OCI-LY7 (cell line): ENCODE data around the gene IPO4. TPM values are rescaled to one million over a fixed set of nuclear protein-coding genes. Genes with fewer than 3 reads are reported as not detected.

Source experiments
- BruUV-seq: library from RNA; stranded (reverse); fragments of 400-500 nt; replicated peaks from 2 replicates; lab custom pipeline; 2021; lab: Mats Ljungman, UMichigan
- CTCF ChIA-PET: fragments of 300-600 bp; sonication (Branson Sonifier 250); formaldehyde crosslinking; loops from one replicate; lab custom pipeline; 2022; ENCODE audit warnings: antibody characterized with exemption; ENCODE audit not compliant: unreplicated experiment; lab: Charles Lee
- POLR2A ChIA-PET: fragments of 300-600 bp; sonication (Branson Sonifier 250); formaldehyde crosslinking; loops from one replicate; lab custom pipeline; 2022; ENCODE audit warnings: antibody characterized with exemption; lab: Charles Lee
- DNase-seq: peaks from one replicate; pipeline ENCODE4 v3.0.0-alpha.2; 2015; ENCODE audit warnings: low spot score
- H2AFZ ChIP-seq: fragments of 200-600 bp; sonication (generic), shearing (Covaris generic); 2 replicates; pipeline ENCODE4 v1.6.1; 2014; ENCODE audit warnings: mild to moderate bottlenecking, antibody characterized with exemption, low read length, moderate library complexity
- H3K27ac ChIP-seq: fragments of 200-600 bp; sonication (generic); 2 replicates; pipeline ENCODE4 v1.5.1; 2014; ENCODE audit warnings: mixed run types, low read depth, mild to moderate bottlenecking, moderate library complexity, low read length, inconsistent platforms; ENCODE audit not compliant: poor library complexity, severe bottlenecking
- H3K36me3 ChIP-seq: fragments of 200-600 bp; sonication (generic); 2 replicates; pipeline ENCODE4 v1.6.1; 2014; ENCODE audit warnings: mild to moderate bottlenecking, antibody characterized with exemption, low read length, moderate library complexity, mixed read lengths; ENCODE audit not compliant: insufficient read depth
- H3K4me1 ChIP-seq: fragments of 200-600 bp; sonication (generic); 2 replicates; pipeline ENCODE4 v1.5.1; 2014; ENCODE audit warnings: mild to moderate bottlenecking, low read length; ENCODE audit not compliant: insufficient read depth, poor library complexity, severe bottlenecking
- H3K4me2 ChIP-seq: fragments of 200-600 bp; sonication (generic); 2 replicates; pipeline ENCODE4 v1.6.1; 2014; ENCODE audit warnings: mild to moderate bottlenecking, low read length
- H3K4me3 ChIP-seq: fragments of 200-600 bp; sonication (generic); 2 replicates; pipeline ENCODE4 v1.5.1; 2014; ENCODE audit warnings: mild to moderate bottlenecking, low read depth, low read length; ENCODE audit not compliant: poor library complexity, severe bottlenecking
- H3K79me2 ChIP-seq: fragments of 200-600 bp; sonication (generic); 2 replicates; pipeline ENCODE4 v1.6.1; 2016; ENCODE audit warnings: low read depth, mild to moderate bottlenecking, low read length, moderate library complexity, mixed read lengths; ENCODE audit not compliant: insufficient read depth
- H3K9me2 ChIP-seq: fragments of 200-600 bp; sonication (generic); 2 replicates; pipeline ENCODE4 v1.6.1; 2016; ENCODE audit warnings: mild to moderate bottlenecking, low read length, mixed read lengths; ENCODE audit not compliant: insufficient read depth
- H3K9me3 ChIP-seq: fragments of 200-600 bp; sonication (generic); 2 replicates; pipeline ENCODE4 v1.6.1; 2014; ENCODE audit warnings: mild to moderate bottlenecking, mixed run types, low read length, mixed read lengths
- H4K20me1 ChIP-seq: fragments of 200-600 bp; sonication (generic); 2 replicates; pipeline ENCODE4 v1.6.1; 2014; ENCODE audit warnings: mild to moderate bottlenecking, antibody characterized with exemption, low read length, moderate library complexity, mixed read lengths; ENCODE audit not compliant: insufficient read depth
- EZH2phosphoT487 ChIP-seq: fragments of 200-600 bp; sonication (generic); IDR thresholded peaks from 2 replicates; pipeline ENCODE4 v1.6.1; 2018; ENCODE audit warnings: low read depth, borderline replicate concordance, mild to moderate bottlenecking, mixed run types, antibody characterized with exemption, low read length, moderate library complexity, mixed read lengths
- intact Hi-C: fragments of 100-400 bp; cut with micrococcal nuclease; formaldehyde crosslinking; loops from one replicate; pipeline ENCODE4 v1.10.0; 2022; ENCODE audit not compliant: unreplicated experiment
- total RNA-seq, 2 experiments: library from RNA; depleted of rRNA in 1 of 2; stranded (reverse); fragments of >200 nt in 1 of 2; shearing (Covaris generic) in 1 of 2; gene quantifications; 2 replicates each; pipeline ENCODE4 v1.2.3, GENCODE V29; 2014 to 2022
- TF ChIP-seq, protein P1 (sequence below): fragments of 200-600 bp; sonication (generic); conservative IDR thresholded peaks from 2 replicates; pipeline ENCODE4 v1.5.1; 2014; ENCODE audit warnings: mild to moderate bottlenecking, antibody characterized with exemption, low read length, moderate library complexity, mixed read lengths

The IPO4 gene
- total RNA-seq, 2 experiments from 2014 or later, result 53.1 to 59.2 TPM

DNA sequence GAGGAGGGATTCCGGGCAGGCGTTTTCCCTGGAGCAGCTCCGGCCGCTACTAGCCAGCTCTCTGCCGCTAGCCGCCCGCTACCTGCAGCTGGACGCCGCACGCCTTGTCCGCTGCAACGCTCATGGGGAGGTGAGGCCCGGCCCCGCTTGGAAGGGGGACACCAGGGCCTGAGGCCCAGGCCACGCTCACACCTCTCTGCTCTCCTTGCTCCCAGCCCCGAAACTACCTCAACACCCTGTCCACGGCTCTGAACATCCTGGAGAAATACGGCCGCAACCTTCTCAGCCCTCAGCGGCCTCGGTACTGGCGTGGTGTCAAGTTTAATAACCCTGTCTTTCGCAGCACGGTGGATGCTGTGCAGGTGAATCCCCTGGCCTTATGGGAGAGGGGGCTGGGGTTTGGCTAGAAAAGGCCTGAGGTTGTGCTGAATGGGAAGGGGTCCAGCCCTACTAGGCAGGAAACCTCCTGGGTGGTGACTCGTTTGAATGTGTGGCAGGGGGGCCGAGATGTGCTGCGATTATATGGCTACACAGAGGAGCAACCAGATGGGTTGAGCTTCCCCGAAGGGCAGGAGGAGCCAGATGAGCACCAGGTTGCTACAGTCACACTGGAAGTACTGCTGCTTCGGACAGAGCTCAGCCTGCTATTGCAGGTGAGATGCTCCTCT lies 40.7 kb downstream of the IPO4 start:
- H3K4me1 ChIP-seq, result peaks cover 17% of the 10 kb centered on the region
- H3K79me2 ChIP-seq, result peaks cover 19% of the 10 kb centered on the region; the same call in 1 of the 2 replicates
- DNase-seq, result no peak
- peaks cover 60% of the 10 kb centered on the region for H3K36me3 ChIP-seq
- TF ChIP-seq, protein P1, sequence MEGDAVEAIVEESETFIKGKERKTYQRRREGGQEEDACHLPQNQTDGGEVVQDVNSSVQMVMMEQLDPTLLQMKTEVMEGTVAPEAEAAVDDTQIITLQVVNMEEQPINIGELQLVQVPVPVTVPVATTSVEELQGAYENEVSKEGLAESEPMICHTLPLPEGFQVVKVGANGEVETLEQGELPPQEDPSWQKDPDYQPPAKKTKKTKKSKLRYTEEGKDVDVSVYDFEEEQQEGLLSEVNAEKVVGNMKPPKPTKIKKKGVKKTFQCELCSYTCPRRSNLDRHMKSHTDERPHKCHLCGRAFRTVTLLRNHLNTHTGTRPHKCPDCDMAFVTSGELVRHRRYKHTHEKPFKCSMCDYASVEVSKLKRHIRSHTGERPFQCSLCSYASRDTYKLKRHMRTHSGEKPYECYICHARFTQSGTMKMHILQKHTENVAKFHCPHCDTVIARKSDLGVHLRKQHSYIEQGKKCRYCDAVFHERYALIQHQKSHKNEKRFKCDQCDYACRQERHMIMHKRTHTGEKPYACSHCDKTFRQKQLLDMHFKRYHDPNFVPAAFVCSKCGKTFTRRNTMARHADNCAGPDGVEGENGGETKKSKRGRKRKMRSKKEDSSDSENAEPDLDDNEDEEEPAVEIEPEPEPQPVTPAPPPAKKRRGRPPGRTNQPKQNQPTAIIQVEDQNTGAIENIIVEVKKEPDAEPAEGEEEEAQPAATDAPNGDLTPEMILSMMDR, result no peak
- no peak for TF ChIP-seq EZH2phosphoT487
- H3K4me2 ChIP-seq, result peak overlapping the region; percentile 91
- ChIA-PET POLR2A (interaction anchor here (0.7 to 3.9 kb wide), 6 partner anchors 12 to 53 kb away, joined by 3 to 32 read pairs (median 18); partner anchors contain the start of genes DCAF11, IRF9, NRL and PCK2), CTCF (interaction anchor here (1.1 kb wide), 1 partner anchor 13 kb away, joined by 4 read pairs; the partner anchor contains the start of gene IRF9)
- H3K27ac ChIP-seq, result peak overlapping the region; percentile 82
- no peaks in the 10 kb centered on the region for H3K9me2 ChIP-seq
- BruUV-seq, result TSS peak; percentile 70
- no peaks in the 10 kb centered on the region for H3K9me3 ChIP-seq
- intact Hi-C loops, result loop anchor here (1.0 to 10.0 kb wide), 4 partner anchors 13 to 843 kb away; partner anchors contain the start of genes BCL2L2, CHMP4A, IRF9 and PPP1R3E
- no peaks in the 10 kb centered on the region for H4K20me1 ChIP-seq
- H2AFZ ChIP-seq, result peak overlapping the region; percentile 47; the same call in 1 of the 2 replicates
- peak overlapping the region; percentile 94 for H3K4me3 ChIP-seq

DNA sequence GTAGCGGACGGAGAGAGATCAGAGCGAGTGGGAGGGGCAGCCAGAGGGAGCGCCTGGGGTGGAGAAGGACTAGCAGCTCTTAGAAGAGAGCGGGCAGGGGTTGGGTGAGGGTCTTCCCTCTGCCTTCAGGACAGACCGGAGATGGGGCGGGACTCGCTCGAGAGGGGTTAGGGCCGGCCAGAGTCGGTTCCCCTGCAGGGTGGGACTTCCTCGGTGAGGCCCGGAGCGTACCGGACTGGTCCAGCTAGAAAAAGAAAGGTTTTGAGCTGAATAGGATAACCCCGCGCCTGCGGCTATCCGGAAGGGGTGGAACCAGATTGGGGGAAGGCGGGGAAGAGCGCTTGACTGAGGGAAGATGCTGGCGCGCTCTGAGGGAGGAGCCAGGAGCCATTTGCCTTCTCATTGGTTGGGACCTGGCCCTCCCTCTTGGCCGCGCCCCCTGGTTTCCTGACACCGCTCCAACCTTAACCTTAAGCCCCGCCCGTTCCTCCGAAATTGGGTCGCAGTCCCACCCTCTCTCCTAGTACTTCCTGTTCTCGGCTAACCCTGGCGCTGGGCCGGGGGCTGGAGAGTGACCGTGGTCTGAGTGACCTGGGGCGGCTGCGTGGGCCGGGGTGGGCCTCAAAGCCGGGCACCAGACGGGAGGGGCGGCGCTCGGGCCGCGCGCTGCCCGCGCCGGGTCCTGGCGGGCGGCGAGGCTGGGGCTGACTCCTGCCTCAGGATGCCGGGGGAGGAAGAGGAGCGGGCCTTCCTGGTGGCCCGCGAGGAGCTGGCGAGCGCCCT lies 41.4 kb downstream of the IPO4 start, which contains the start of gene RNF31:
TSS of gene RNF31 (plus strand) at position 521 of the 783 bp plus-strand sequence. CDS start at position 722, 201 bp downstream.
- Histone ChIP-seq H3K27ac (peak within 1 kb of the TSS; percentile 82), H3K79me2 (peaks cover 19% of the 10 kb centered on the region; the same call in 1 of the 2 replicates), H3K36me3 (peaks cover 57% of the 10 kb centered on the region), H3K4me2 (peak within 1 kb of the TSS; percentile 96), H4K20me1 (no peaks in the 10 kb centered on the region), H3K9me2 (no peaks in the 10 kb centered on the region), H3K4me3 (peak within 1 kb of the TSS; percentile 94), H3K9me3 (no peaks in the 10 kb centered on the region), H3K4me1 (peaks cover 20% of the 10 kb centered on the region), H2AFZ (peak within 1 kb of the TSS; percentile 76; the same call in 1 of the 2 replicates)
- BruUV-seq, result no TSS peak
- CTCF ChIA-PET, result interaction anchor here (1.1 to 1.3 kb wide), 2 partner anchors 14 to 95 kb away, joined by 3 to 4 read pairs; partner anchors contain the start of genes IRF9 and TINF2
- peak; percentile 99 for DNase-seq
- intact Hi-C loops, result loop anchor here (1.0 to 10.0 kb wide), 5 partner anchors 14 to 842 kb away; partner anchors contain the start of genes BCL2L2, CHMP4A, IRF9 and PCK2
- TF ChIP-seq, protein P1, result no peak
- no peak for TF ChIP-seq EZH2phosphoT487
- POLR2A ChIA-PET, result interaction anchor here (0.5 to 3.9 kb wide), 14 partner anchors 9 to 124 kb away, joined by 3 to 32 read pairs (median 5); partner anchors contain the start of genes CHMP4A, DCAF11, IPO4 and IRF9
